ENCODE results near the gene SRD5A1. TPM values are rescaled to one million over a fixed set of nuclear protein-coding genes. Genes with fewer than 3 reads are reported as not detected.
"Not testable (repeated sequence)": the region's sequence is repeated elsewhere in the genome, so short reads cannot be mapped to it uniquely, and the experiment has no call there.

Gene SRD5A1
- total RNA-seq, 4 donors from 2014 or later, result 2.2 to 5.6 (median 3.4) TPM

DNA sequence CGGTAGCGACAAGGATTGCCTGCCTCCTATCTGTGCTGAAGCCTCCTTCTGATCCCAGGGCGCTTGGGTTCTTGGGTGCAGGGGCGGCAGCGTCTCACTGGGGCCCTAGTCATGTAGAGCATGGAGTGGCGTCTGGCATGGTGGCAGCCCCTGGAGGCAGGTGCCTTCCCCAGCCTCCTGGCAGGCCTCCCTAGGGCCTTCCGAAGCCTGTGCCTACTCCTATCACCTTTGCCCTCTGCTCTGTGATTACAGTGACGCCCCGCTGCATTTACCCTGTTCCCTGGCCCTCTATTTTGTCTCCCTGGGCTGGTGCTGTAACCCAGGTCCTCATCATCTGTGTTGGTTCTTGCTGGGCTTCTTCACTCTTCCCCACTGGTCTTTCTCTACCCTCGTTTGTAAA, 3.8 kb downstream of the SRD5A1 start:
- no peak for ATAC-seq
- H3K4me3 ChIP-seq, result no peak overlapping the region
- H3K9me3 ChIP-seq, result no peaks in the 10 kb centered on the region
- no peaks in the 10 kb centered on the region for H3K36me3 ChIP-seq
- H3K27ac ChIP-seq, result no peak overlapping the region
- TF ChIP-seq POLR2AphosphoS5 (IDR thresholded peaks at IDR 0.05) (no peak), POLR2A (IDR thresholded peaks at IDR 0.05) (no peak), EP300 (IDR thresholded peaks at IDR 0.05) (no peak)
- TF ChIP-seq, protein P1, sequence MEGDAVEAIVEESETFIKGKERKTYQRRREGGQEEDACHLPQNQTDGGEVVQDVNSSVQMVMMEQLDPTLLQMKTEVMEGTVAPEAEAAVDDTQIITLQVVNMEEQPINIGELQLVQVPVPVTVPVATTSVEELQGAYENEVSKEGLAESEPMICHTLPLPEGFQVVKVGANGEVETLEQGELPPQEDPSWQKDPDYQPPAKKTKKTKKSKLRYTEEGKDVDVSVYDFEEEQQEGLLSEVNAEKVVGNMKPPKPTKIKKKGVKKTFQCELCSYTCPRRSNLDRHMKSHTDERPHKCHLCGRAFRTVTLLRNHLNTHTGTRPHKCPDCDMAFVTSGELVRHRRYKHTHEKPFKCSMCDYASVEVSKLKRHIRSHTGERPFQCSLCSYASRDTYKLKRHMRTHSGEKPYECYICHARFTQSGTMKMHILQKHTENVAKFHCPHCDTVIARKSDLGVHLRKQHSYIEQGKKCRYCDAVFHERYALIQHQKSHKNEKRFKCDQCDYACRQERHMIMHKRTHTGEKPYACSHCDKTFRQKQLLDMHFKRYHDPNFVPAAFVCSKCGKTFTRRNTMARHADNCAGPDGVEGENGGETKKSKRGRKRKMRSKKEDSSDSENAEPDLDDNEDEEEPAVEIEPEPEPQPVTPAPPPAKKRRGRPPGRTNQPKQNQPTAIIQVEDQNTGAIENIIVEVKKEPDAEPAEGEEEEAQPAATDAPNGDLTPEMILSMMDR (IDR thresholded peaks at IDR 0.05), result no peak
- H3K4me1 ChIP-seq, result peaks cover 0 to 39% (median 3%) of the 10 kb centered on the region in 3 donors
- 80 to 89% methylated on average over 1 to 4 of the region's 10 CpGs for WGBS, 2 donors (ENCODE audit: low coverage in 1 of 2)
- H3K27me3 ChIP-seq, result no peaks in the 10 kb centered on the region

DNA sequence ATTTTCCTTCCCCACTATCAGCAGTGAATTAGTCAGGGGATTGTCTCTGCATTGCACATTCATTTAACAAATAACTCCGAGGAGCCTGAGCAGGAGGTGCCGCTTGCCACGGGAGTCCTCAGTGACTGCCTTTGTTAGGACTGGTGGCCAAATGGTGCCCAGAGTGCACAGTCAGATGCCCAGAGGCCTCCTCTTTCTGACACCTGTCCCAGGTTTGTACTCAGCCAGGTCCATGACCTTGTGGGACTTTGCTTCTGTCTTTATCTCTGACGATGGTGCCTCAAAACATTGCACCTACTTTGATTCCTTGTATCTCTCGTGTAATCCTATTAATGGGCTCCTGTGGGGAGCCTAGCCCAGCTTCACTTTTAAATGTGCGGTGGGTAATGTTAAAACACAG, 4.3 kb downstream of the SRD5A1 start:
- H3K4me1 ChIP-seq, result peaks cover 0 to 35% (median 0%) of the 10 kb centered on the region in 3 donors
- H3K27me3 ChIP-seq, result no peaks in the 10 kb centered on the region
- H3K4me3 ChIP-seq, result no peak overlapping the region
- no peaks in the 10 kb centered on the region for H3K36me3 ChIP-seq
- no peak overlapping the region for H3K27ac ChIP-seq
- 82 to 86% methylated on average over 6 of the region's 6 CpGs for WGBS, 2 donors (ENCODE audit: low coverage in 1 of 2)
- no peaks in the 10 kb centered on the region for H3K9me3 ChIP-seq
- TF ChIP-seq, protein P1 (IDR thresholded peaks at IDR 0.05), result no peak
- no peak for TF ChIP-seq EP300 (IDR thresholded peaks at IDR 0.05)
- no peak for TF ChIP-seq POLR2A (IDR thresholded peaks at IDR 0.05)
- no peak for TF ChIP-seq POLR2AphosphoS5 (IDR thresholded peaks at IDR 0.05)
- ATAC-seq, result no peak

DNA sequence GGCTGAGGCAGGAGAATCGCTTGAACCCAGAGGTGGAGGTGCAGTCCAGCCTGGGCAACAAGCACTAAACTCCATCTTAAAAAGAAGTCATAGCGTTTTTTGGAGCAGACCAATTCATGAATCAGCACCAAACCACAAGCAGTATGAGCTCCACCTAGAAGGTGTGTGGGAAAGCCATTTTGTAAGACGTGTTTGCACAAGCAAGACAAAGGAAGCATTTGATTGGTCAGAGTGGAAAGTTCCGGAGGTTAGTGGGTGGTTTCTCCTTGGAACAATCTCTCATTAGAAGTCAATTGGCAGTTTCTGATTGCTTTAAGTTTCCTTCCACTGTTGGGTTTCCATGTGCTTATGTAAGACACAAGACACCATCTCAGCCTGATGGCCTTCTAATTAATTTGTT, 5.0 kb downstream of the SRD5A1 start:
- TF ChIP-seq, protein P1 (IDR thresholded peaks at IDR 0.05), result no peak
- TF ChIP-seq EP300 (IDR thresholded peaks at IDR 0.05), result no peak
- no peak for TF ChIP-seq POLR2A (IDR thresholded peaks at IDR 0.05)
- TF ChIP-seq POLR2AphosphoS5 (IDR thresholded peaks at IDR 0.05), result no peak
- peaks cover 0 to 35% (median 0%) of the 10 kb centered on the region in 3 donors for H3K4me1 ChIP-seq
- H3K27me3 ChIP-seq, result no peaks in the 10 kb centered on the region
- no peak for ATAC-seq
- no peak overlapping the region for H3K4me3 ChIP-seq
- H3K36me3 ChIP-seq, result no peaks in the 10 kb centered on the region
- no peaks in the 10 kb centered on the region for H3K9me3 ChIP-seq
- no peak overlapping the region for H3K27ac ChIP-seq
- WGBS, 2 donors (ENCODE audit: low coverage in 1 of 2), result 63 to 69% methylated on average over 2 to 4 of the region's 4 CpGs

DNA sequence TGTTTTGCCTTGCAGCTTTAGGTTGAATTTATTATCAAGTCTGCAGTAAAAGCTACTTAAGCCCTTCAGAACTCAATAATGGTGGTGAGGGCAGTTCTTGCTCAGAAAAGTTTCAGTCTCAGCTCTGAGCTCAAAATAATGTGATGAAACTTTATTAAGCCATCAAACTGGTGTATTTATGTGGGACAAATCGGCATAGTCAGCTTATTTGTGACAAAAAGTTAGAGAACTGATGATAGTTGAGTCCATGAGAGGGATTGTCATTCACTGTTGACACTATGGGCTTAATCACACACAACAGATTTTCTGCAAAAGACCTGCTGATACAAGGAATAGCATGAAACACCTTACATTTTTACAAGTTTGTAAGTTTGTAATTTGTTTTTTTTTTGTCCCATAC, 9.4 kb downstream of the SRD5A1 start:
- no peak overlapping the region for H3K27ac ChIP-seq
- H3K4me1 ChIP-seq, result no peaks in the 10 kb centered on the region
- no peak for TF ChIP-seq POLR2AphosphoS5 (IDR thresholded peaks at IDR 0.05)
- no peak for TF ChIP-seq EP300 (IDR thresholded peaks at IDR 0.05)
- TF ChIP-seq, protein P1 (IDR thresholded peaks at IDR 0.05), result no peak
- TF ChIP-seq POLR2A (IDR thresholded peaks at IDR 0.05), result no peak
- no peaks in the 10 kb centered on the region for H3K9me3 ChIP-seq
- no peak overlapping the region for H3K4me3 ChIP-seq
- H3K36me3 ChIP-seq, result peaks cover 0 to 11% of the 10 kb centered on the region in 2 donors
- ATAC-seq, result no peak
- no peaks in the 10 kb centered on the region for H3K27me3 ChIP-seq
- WGBS, 2 donors (ENCODE audit: low coverage in 1 of 2), result 86 to 89% methylated on average over 1 of the region's 1 CpG

DNA sequence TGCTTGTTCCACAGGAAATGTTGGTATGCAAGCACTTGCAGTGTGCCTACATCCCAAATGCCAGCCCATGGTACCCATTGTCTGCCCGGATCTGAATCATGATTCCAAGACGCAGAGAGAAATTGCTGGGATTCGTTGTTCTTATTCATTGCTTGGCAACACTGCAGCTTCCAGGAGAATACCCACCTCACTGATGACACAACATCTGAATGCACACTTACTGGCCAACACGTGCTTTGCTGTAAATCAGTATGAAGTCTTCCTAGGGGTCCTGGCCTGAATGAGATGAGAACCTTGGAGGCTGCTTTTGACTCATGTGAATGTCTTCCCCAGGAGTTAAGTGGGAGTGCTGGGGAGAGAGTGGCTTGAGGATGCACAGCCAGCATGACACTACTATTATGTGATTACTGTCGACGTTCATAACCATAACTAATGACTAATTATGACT, 11.6 kb downstream of the SRD5A1 start:
- no peak for ATAC-seq
- 93 to 98% methylated on average over 2 to 5 of the region's 6 CpGs for WGBS, 2 donors (ENCODE audit: low coverage in 1 of 2)
- H3K4me3 ChIP-seq, result no peak overlapping the region
- no peaks in the 10 kb centered on the region for H3K27me3 ChIP-seq
- H3K36me3 ChIP-seq, result peaks cover 0 to 11% of the 10 kb centered on the region in 2 donors
- no peaks in the 10 kb centered on the region for H3K9me3 ChIP-seq
- no peak overlapping the region for H3K27ac ChIP-seq
- no peak for TF ChIP-seq EP300 (IDR thresholded peaks at IDR 0.05)
- no peak for TF ChIP-seq POLR2AphosphoS5 (IDR thresholded peaks at IDR 0.05)
- no peak for TF ChIP-seq POLR2A (IDR thresholded peaks at IDR 0.05)
- TF ChIP-seq, protein P1 (IDR thresholded peaks at IDR 0.05), result no peak
- H3K4me1 ChIP-seq, result no peaks in the 10 kb centered on the region

DNA sequence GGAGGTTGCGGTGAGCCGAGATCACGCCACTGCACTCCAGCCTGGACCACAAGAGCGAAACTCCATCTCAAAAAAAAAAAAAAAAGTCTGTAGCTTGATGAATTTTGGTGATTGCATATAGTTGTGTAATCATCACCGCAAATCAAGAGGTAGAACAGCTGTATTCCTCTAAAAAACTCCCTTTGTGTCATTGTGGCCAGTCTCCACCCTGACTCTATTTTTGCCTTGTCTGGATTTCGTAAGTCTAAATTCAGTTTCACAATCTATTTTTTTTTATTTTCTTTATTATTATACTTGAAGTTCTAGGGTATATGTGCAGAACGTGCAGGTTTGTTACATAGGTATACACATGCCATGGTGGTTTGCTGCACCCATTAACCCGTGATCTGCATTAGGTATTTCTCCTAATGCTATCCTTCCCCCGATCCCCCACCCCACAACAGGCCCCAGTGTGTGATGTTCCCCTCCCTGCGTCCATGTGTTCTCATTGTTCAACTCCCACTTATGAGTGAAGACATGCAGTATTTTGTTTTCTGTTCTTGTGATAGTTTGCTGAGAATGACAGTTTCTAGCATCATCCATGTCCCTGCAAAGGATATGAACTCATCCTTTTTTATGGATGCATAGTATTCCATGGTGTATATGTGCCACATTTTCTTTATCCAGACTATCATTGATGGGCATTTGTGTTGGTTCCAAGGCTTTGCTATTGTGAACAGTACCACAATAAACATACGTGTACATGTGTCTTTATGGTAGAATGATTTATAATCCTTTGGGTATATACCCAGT, 12.5 kb downstream of the SRD5A1 start:
- H3K4me3 ChIP-seq, H3K27me3 ChIP-seq, H3K27ac ChIP-seq, H3K9me3 ChIP-seq, ATAC-seq, H3K4me1 ChIP-seq: not testable (repeated sequence)
- 89 to 90% methylated on average over 7 to 11 of the region's 11 CpGs for WGBS, 2 donors (ENCODE audit: low coverage in 1 of 2)
- H3K36me3 ChIP-seq, result peaks cover 0 to 11% of the 10 kb centered on the region in 2 donors

Data from gastroesophageal sphincter (tissue), 4 donors.